Esophagus (tissue), 2 donors: ENCODE measurements around the gene UST. TPM values are rescaled to one million over a fixed set of nuclear protein-coding genes. Genes with fewer than 3 reads are reported as not detected.
"Not testable (repeated sequence)": the region's sequence is repeated elsewhere in the genome, so short reads cannot be mapped to it uniquely, and the experiment has no call there.

Experiments used
- H3K27ac ChIP-seq, 2 donors: one replicate each; pipeline ENCODE4 v1.5.1; 2013; ENCODE audit warnings: low read depth in 2 of 2, mild to moderate bottlenecking in 2 of 2, inconsistent platforms in 1 of 2, low read length in 1 of 2, moderate library complexity in 1 of 2
- H3K27me3 ChIP-seq, 2 donors: one replicate each; pipeline ENCODE4 v1.6.1; 2013; ENCODE audit warnings: low read length in 2 of 2, control low read depth in 1 of 2, mild to moderate bottlenecking in 1 of 2; ENCODE audit not compliant: insufficient read depth in 2 of 2, control insufficient read depth in 1 of 2
- H3K36me3 ChIP-seq, 2 donors: one replicate each; pipeline ENCODE4 v1.6.1; 2013; ENCODE audit warnings: low read length in 1 of 2; ENCODE audit not compliant: control insufficient read depth in 2 of 2, insufficient read depth in 2 of 2
- H3K4me1 ChIP-seq, 2 donors: one replicate each; pipeline ENCODE4 v1.6.1; 2013; ENCODE audit warnings: low read length in 1 of 2; ENCODE audit not compliant: control insufficient read depth in 2 of 2, insufficient read depth in 2 of 2
- H3K4me3 ChIP-seq, 2 donors: one replicate each; pipeline ENCODE4 v1.5.1; 2013; ENCODE audit warnings: low read length in 2 of 2, mild to moderate bottlenecking in 2 of 2, low read depth in 1 of 2, moderate library complexity in 1 of 2
- H3K9me3 ChIP-seq, 2 donors: one replicate each; pipeline ENCODE4 v1.6.1; 2013; ENCODE audit warnings: mild to moderate bottlenecking in 2 of 2, low read depth in 1 of 2, low read length in 1 of 2, moderate library complexity in 1 of 2; ENCODE audit not compliant: control insufficient read depth in 2 of 2, insufficient read depth in 1 of 2
- WGBS, 2 donors: extraction: QIAGEN DNeasy Blood & Tissue Kit; methylation state at CpG; one replicate each; pipeline ENCODE4 v1.1.7; 2013; 5-methylcytosine and 5-hydroxymethylcytosine counted together
- polyA plus RNA-seq, 2 donors: library from polyadenylated mRNA; stranded (reverse); fragments of 200-250 nt; gene quantifications; one replicate each; pipeline ENCODE4 v1.2.3, GENCODE V29; 2013
- donor health status: healthy with polysubstance abuse.
- donor health status: Bipolar disorder and iron deficiency.

Gene UST
- polyA plus RNA-seq, 2 donors, result 1.7 to 2.4 TPM

GRCh38 chr6:148868901-148869300 is 122.1 kb downstream of the UST start:
- Histone ChIP-seq H3K27me3 (no peaks in the 10 kb centered on the region), H3K4me1 (peaks cover 2 to 5% of the 10 kb centered on the region in 2 donors), H3K36me3 (no peaks in the 10 kb centered on the region), H3K27ac (no peak overlapping the region), H3K4me3 (no peak overlapping the region), H3K9me3 (no peaks in the 10 kb centered on the region)
- WGBS, 2 donors, result 48 to 69% methylated on average over 2 of the region's 2 CpGs

- Histone ChIP-seq H3K36me3 (no peaks in the 10 kb centered on the region), H3K4me1 (peaks cover 2 to 5% of the 10 kb centered on the region in 2 donors), H3K27me3 (no peaks in the 10 kb centered on the region), H3K27ac (peak overlapping the region; percentile 3 to 33), H3K9me3 (no peaks in the 10 kb centered on the region), H3K4me3 (no peak overlapping the region)
- WGBS, 2 donors, result 44 to 60% methylated on average over 7 of the region's 7 CpGs
Measured at GRCh38 chr6:148869585-148869984, 122.8 kb downstream of the UST start.

GRCh38 chr6:148873154-148873553 is 126.3 kb downstream of the UST start:
- 97 to 98% methylated on average over 4 of the region's 4 CpGs for WGBS, 2 donors
- H3K36me3 ChIP-seq, result no peaks in the 10 kb centered on the region
- H3K4me1 ChIP-seq, result peaks cover 2 to 5% of the 10 kb centered on the region in 2 donors
- H3K9me3 ChIP-seq, result no peaks in the 10 kb centered on the region
- no peak overlapping the region for H3K4me3 ChIP-seq
- H3K27ac ChIP-seq, result no peak overlapping the region
- no peaks in the 10 kb centered on the region for H3K27me3 ChIP-seq

- Histone ChIP-seq H3K27me3 (no peaks in the 10 kb centered on the region), H3K4me1 (peaks cover 2 to 4% of the 10 kb centered on the region in 2 donors), H3K9me3 (no peaks in the 10 kb centered on the region), H3K27ac (no peak overlapping the region), H3K36me3 (no peaks in the 10 kb centered on the region), H3K4me3 (no peak overlapping the region)
- 67 to 80% methylated on average over 5 of the region's 5 CpGs for WGBS, 2 donors
Measured at GRCh38 chr6:148873868-148874267, 127.0 kb downstream of the UST start.

- Histone ChIP-seq H3K9me3 (no peaks in the 10 kb centered on the region), H3K4me1 (peaks cover 2 to 3% of the 10 kb centered on the region in 2 donors), H3K4me3 (no peak overlapping the region), H3K36me3 (no peaks in the 10 kb centered on the region), H3K27ac (peak overlapping the region in 1 of 2 donors; percentile 34), H3K27me3 (no peaks in the 10 kb centered on the region)
- WGBS, 2 donors, result 38 to 42% methylated on average over 9 of the region's 9 CpGs
Measured at GRCh38 chr6:148874698-148875293, 128.0 kb downstream of the UST start.

- H3K4me3 ChIP-seq, result no peak overlapping the region
- no peaks in the 10 kb centered on the region for H3K4me1 ChIP-seq
- no peaks in the 10 kb centered on the region for H3K36me3 ChIP-seq
- no peaks in the 10 kb centered on the region for H3K27me3 ChIP-seq
- 75 to 80% methylated on average over 5 of the region's 5 CpGs for WGBS, 2 donors
- H3K9me3 ChIP-seq, result no peaks in the 10 kb centered on the region
- no peak overlapping the region for H3K27ac ChIP-seq
Measured at GRCh38 chr6:148878683-148879082, 131.9 kb downstream of the UST start.

GRCh38 chr6:148880742-148881141 is 133.9 kb downstream of the UST start:
- not testable (repeated sequence) for H3K4me3 ChIP-seq, H3K4me1 ChIP-seq, H3K9me3 ChIP-seq, H3K27me3 ChIP-seq, H3K27ac ChIP-seq, H3K36me3 ChIP-seq
- WGBS, 2 donors, result 95% methylated on average over 7 of the region's 7 CpGs

GRCh38 chr6:148881593-148882311 is 134.9 kb downstream of the UST start:
- Histone ChIP-seq H3K36me3 (no peaks in the 10 kb centered on the region), H3K27ac (no peak overlapping the region), H3K4me1 (no peaks in the 10 kb centered on the region), H3K27me3 (no peaks in the 10 kb centered on the region), H3K9me3 (no peaks in the 10 kb centered on the region), H3K4me3 (no peak overlapping the region)
- 72% methylated on average over 9 of the region's 9 CpGs for WGBS, 2 donors

- Histone ChIP-seq H3K27me3 (no peaks in the 10 kb centered on the region), H3K36me3 (no peaks in the 10 kb centered on the region), H3K27ac (no peak overlapping the region), H3K4me1 (peaks cover 0 to 4% of the 10 kb centered on the region in 2 donors), H3K4me3 (no peak overlapping the region), H3K9me3 (no peaks in the 10 kb centered on the region)
- 74 to 83% methylated on average over 2 of the region's 2 CpGs for WGBS, 2 donors
Measured at GRCh38 chr6:148883270-148883669, 136.4 kb downstream of the UST start.

GRCh38 chr6:148884461-148884860 is 137.6 kb downstream of the UST start:
- H3K36me3 ChIP-seq, result no peaks in the 10 kb centered on the region
- H3K27me3 ChIP-seq, result no peaks in the 10 kb centered on the region
- peaks cover 0 to 4% of the 10 kb centered on the region in 2 donors for H3K4me1 ChIP-seq
- no peak overlapping the region for H3K27ac ChIP-seq
- WGBS, 2 donors, result 79 to 87% methylated on average over 2 of the region's 2 CpGs
- no peak overlapping the region for H3K4me3 ChIP-seq
- H3K9me3 ChIP-seq, result no peaks in the 10 kb centered on the region
